A172 (cell line): ENCODE measurements around the gene LHFPL3. TPM values are rescaled to one million over a fixed set of nuclear protein-coding genes. Genes with fewer than 3 reads are reported as not detected.

ENCODE experiments used
- DNase-seq: peaks from one replicate; pipeline ENCODE4 v3.0.0-alpha.2; 2015; ENCODE audit warnings: low spot score
- total RNA-seq: library from RNA; depleted of rRNA; stranded (reverse); fragments of >200 nt; shearing (Covaris generic); gene quantifications from 2 replicates; pipeline ENCODE4 v1.2.3, GENCODE V29; 2014

The LHFPL3 gene
- total RNA-seq, 1 experiment from 2014 or later, result not detected

DNA sequence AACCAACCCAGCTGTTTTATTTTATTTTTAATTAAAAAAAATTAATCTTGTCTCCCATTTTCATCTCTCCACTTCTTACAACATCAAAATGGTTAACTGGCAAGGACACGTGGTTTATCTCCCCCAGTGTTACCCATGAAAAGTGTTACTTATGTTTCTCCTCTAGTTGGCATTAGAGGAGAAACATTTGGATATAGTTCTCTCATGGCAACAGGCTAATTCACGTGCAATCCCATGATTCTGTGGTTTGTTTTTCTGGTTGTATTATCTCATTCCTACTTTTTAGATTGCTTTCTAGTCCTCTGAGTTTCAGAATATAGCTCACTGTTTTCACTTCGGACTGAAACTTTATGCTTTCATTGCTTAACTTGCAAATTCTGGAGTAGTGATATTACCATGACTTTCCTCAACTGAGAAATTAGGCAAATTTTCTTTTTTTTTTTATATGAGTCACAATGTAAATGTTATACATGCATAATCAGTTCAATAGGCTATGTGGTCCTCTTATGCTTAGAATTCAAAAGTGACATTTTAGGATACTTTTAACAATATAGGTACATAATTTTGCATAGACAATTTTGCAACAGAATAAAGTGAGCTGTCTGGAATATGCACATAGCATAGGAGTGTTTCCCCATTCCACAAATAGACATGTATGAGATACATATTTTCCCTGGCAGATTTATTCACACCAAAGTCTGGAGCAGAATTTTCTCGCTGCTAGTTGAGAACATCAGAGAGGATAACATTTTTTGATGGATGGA lies 43.0 kb downstream of the LHFPL3 start:
- no peak for DNase-seq

DNA sequence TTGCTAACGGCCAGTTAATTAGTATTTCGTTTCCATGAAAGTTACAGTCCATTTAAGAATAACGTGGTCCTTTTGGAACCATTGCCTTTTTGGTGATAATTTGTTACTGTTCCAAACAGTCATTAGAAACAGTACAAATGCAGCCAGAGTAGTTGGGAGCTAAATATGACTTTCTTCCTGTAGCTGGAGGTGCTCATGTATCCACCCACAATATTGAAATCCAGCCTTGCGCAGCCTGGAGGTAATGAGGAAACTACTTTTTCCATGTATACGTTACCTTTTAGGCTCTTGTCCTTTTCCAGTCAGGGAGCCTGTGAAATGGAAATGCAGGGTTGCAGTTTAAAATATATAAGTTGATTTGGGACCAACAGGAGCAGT lies 43.6 kb downstream of the LHFPL3 start:
- DNase-seq, result no peak

DNA sequence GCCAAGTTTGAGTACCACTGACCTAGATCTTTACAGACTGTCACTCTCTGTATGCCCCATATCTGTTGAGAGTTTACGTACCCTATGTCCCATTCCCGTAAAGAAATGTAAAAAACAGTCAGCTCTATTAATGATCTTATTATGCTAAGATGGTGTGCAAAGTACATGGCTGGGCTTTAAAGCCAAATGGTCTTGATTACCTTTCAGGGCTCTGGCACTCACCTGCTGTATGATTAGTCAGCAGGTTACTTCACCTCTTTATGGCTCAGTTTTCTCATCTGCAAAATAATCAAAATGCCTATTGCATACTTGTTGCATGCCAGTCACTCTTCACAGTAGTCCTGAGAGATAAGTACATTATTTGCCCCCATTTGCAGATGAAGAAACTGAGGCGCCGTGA lies 54.2 kb downstream of the LHFPL3 start:
- no peak for DNase-seq

DNA sequence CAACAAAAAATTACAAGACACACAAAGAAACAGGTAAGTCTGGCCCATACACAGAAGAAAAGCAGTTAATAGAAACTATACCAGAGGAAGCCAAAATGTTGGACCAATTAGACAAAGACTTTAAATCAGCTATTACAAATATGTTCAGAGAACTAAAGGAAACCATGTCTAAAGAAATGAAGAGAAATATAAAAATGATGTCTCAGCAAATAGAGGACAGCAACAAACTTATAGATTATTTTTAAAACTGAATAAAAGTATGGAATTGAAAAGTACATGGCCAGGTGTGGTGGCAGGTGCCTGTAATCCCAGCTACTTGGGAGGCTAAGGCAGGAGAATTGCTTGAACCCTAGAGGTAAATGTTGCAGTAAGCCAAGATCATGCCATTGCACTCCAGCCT lies 58.5 kb downstream of the LHFPL3 start:
- no peak for DNase-seq

DNA sequence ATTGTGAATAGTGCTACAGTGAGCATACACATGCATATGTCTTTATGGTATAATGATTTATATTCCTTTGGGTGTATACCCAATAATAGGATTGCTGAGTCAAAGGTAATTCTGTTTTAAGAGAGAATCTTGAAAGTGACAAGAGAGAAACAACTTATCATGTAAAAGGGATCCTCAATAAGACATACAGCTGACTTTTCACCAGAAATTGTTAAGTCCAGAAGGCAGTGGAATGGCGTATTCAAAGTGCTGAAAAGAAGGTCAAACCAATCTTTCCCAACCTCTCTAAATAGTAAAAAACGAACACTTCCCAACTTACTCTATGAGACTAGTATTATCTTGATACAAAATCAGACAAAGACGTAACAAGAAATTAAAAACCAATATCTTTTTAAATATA lies 59.8 kb downstream of the LHFPL3 start:
- DNase-seq, result no peak

DNA sequence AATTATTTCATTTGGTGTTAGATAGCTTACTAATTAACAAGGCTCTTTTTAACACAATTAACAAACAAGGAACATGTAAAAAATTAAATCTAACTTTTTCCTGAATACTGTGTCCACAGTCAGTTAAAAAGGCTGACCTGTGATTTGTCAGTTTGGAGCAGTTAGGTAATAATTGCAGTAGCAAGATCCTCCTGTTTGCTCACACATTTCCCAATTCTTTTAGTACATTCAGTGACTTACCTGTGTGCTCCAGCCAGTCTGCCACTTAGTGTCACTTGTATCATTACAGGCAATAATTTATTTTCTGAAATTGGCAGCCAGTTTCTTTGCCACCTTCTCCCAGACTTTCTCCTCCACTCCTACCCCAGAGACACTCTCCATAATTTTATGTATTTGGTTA lies 66.8 kb downstream of the LHFPL3 start:
- DNase-seq, result no peak

DNA sequence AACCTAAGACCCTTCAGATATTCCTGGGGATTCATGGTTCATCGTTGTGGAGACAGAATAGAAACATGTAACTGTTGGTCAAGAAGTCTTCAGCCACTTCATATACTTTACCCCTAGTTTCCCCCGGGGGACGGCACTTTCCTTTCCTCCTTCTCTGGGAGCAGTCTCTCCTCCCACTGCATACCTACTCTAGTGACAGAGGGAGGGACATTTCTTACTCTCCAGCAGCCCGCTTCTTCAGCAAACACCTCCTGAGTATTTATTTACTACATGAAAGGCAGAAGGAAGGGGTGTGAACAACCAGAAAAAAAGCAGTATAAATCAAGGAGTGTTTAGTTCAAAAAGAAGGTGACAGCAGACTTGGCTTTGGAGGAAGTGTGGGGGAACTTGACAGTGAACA lies 69.0 kb downstream of the LHFPL3 start:
- DNase-seq, result no peak

DNA sequence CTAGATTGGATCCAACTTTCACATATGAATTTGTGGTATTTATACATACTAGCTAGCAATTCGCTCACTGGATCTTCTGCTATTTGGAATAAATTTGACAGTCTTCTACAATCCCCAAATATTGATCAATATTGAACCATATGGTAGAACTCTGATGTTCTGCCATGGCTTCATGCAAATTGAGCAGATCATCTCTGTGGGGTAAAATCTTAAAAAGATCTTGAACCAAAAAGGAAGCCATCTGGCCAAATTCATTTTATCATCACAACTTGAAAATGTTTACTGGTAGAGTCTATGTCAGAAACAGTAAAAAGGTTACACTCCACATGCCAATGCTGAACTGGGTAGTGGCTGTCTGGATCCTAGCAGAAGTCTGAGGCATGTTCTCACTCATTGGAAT lies 80.0 kb downstream of the LHFPL3 start:
- DNase-seq, result no peak

DNA sequence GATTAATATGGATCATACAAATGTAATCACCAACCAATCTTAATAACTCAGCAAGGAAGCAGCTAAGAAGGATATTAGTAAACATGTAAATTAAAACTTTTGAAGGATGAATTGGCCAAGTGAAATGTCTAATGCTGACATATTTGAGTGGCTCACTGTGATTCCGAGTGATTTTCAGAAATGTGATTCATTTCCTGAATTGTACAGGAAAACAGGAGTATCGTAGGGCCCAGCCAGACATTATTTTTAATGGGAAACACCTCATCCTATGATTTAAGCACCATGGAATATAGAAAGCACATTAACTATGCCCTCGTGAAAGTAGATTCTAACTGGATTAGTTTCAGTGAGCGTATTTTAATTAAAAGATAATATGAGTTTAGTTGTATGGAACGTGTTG lies 82.3 kb downstream of the LHFPL3 start:
- DNase-seq, result no peak

DNA sequence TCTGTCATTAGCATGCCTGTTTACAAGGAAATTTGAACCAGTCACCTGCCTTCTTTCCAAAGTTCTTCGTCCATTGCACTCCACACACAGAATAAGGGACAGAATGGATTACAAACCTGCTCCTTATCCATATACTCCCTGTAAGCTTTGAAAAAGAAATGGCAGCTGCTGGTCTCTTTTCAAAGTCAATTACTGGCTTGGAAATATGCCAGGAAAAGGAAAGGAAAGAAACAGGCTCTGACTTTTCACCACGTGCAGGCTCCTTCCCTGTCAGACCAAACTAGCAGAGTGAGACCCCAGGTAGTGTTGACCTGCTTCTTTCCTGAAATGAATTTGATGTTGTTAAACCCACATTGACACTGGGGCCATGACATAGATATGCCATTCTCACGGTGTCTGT lies 84.5 kb downstream of the LHFPL3 start:
- DNase-seq, result no peak

DNA sequence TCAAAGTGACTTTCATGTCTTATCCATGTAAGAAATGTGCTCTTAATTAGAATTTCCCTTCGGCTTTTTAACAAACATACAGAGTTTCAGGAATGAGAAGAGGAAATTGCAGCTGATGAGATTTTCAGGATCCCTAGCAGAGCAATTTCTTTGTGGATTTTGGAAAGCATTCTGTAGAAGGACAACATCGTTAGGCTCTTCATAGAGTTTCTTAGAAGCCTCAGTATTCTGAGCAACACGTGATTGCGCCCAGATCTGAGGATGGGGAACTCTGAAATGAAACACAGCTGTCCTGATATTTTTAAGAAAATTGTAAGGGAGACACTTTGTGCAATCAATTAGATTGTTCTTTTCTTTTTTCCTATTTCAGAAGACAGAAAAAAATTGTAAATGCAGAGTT lies 85.8 kb downstream of the LHFPL3 start:
- no peak for DNase-seq

DNA sequence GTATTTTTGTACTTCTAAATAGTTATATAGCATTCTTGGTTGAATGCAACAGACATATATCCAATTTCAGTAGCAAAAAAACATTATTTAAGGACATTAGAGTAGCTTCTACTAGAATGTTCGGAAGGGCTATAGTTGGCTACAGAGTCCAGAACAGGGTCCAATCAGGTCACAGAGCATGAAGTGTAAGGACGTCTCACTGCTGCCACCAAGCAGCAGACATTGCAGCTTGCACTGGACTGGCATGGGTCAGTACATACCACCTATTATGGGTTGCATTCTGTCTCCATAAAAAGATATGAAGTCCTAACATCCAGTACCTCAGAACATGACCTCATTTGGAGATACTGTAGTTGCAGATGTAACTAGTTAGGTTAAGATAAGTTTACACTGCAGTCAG lies 87.3 kb downstream of the LHFPL3 start:
- DNase-seq, result no peak

DNA sequence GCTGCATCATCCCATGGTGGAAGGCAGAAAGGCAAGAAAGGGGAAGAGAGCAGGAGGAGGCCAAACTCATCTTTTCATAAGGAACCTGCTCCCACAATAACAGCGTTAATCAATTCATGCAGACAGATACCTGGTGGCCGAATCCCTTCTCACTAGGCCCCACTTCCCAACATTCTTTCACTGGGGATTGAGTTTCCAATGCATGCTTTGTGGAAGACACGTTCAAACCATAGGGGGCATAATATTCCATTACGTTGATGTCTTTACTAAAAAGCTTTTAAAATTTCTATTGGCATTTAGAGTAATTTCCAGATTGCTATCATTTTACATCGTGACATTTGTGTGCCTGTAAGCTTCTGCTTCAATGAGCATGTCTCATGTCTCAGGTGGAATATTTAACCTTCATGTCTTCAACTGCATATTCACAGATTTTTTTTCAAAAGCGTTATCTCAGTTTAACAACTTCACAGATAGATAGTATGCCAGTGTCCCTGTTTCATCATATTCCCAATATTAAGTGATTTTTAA lies 88.5 kb downstream of the LHFPL3 start:
- DNase-seq, result no peak

DNA sequence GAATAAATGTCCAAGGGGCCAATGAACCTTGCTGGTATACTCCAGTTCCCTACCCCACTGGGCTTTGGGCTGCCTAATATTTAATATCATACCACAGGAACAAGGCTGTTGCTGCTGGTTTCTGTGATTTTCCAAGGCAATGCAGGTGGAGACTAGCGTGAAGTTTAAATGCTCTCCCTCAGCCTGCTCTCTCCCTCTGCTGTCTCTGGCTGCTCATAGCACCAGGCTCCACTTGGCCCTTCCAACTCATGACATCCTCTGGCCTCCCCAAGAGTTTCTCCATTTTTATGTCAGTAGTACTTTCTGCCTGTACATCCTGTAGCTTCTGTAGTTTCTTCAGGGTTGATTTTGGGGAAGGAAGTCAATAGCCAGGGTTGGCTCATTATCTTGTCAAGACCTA lies 103.5 kb downstream of the LHFPL3 start:
- no peak for DNase-seq

DNA sequence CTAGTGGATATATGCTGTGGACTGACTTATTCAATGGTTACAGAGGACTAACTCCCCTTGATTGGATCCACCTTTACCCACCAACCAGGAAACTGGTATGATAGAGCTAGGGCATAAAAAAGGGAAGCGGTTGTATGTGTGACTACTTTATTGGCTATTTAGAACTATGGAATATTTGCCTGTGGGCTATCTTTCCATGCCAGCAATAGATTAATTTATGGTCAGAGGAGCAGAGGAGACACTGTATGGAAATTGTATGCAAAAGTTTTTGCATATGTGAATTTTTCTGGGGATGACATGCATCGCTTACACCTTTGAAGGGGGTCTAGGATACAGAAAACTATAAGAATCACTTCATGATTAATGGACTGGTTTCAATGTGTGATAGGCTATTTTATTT lies 105.7 kb downstream of the LHFPL3 start:
- no peak for DNase-seq

DNA sequence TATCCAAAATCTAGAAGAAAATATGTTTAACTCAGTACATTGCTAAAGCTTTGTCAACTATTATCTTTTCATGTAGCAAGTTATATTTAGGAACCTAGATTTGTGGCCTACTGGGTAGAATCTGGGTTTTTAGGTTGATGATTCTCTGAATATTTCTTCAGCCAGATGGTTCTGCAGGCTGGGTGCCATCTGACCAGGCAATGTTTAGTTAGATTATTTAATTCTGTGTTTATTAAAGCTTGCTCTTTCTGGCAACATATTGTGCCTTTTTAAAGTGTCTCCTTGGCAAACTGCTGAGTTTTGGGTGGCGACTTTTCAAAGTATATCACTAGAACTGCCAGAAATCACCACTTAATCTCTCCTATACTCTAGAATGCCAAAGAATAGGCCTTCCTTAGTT lies 114.1 kb downstream of the LHFPL3 start:
- no peak for DNase-seq

DNA sequence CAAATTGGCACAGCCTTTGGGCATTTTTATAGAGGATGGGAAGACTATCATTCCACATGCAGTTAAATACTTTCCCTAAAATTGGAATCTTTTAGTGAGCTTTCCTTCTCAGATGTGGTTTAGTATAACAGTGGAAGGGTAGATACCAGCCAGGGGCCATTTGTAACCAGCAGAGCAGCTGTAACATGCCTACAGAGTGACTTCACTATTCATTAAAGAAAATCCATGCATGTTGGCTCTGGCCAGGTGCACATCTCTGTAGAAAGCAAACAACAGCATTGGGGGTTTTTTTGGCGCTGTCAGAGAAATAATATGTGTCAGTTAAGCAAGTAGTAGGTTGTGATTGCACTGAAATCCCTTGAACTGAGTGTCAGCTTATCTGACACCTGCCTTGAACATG lies 115.6 kb downstream of the LHFPL3 start:
- DNase-seq, result no peak

DNA sequence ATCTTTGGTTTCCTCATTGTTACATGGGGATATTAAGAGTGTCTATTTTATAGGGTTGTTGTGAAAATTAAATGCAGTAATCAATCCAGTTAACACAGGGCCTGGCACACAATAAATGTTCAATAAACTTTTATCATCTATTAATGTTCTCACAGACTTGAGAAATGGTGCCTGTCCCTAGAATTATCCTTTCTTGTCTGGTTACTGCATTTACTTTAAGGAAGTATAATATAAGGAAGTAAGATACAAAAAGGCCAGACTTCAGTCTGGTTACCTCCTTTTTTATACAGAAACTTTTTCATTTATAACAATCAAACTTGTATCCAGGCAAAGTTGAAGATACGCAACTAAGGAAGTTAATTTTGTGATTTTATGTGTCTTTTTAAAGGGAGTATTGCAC lies 117.0 kb downstream of the LHFPL3 start:
- DNase-seq, result no peak

DNA sequence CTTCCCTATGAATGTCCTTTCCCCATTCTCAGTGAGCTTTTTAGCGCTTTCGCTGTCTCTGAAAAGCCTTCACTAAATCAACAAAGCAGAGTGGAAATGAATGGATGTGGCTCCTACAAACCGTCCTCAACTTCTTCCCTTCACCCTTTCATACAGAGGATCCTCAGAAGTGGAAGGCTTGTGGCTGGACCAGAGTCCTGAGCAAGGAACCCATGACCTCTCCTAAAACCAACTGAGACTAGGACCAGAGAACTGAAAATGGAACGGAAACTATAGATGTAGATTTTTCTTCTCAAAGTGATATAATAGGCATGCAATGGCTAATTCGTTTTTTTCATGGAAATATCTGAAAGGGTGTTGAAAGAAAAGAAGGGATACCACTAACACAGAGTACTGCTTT lies 122.5 kb downstream of the LHFPL3 start:
- no peak for DNase-seq

DNA sequence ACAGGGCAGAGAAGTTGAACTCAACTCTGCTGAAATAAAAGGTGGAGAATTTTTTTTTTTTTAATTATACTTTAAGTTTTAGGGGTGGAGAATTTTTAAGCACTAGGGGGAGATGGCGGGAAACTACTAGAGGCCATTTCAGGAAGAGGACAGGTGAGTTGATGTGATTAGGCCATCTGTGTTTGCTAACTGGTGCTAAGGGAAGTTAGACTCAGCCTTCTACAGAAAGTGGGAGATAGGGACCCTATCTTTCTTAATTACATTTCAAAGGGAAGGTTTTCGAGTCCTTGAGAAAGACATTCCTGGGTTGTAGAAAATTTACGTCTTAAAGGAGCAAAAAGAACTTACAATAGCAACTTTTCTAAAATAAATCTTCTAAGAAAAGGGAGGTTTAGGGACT lies 124.8 kb downstream of the LHFPL3 start:
- no peak for DNase-seq

DNA sequence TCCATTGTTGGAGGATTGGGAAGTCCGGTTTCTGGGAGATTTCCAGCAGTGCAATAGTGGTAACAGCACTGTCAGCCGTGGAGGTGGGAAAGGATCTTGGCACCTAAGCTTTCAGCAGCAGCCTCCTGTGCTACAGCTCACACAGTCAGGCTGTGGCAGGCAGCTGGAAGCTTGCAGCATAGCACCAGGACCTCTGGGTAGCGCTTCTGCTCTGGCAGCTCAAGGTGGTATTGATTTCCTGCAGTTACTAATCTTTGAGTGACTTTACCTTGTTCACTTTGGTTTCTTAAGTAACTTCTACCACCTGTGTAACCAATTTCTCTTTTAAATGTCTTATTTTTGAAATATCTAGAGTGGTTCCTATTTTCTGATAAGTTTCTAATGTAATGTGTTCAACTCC lies 130.5 kb downstream of the LHFPL3 start:
- no peak for DNase-seq

DNA sequence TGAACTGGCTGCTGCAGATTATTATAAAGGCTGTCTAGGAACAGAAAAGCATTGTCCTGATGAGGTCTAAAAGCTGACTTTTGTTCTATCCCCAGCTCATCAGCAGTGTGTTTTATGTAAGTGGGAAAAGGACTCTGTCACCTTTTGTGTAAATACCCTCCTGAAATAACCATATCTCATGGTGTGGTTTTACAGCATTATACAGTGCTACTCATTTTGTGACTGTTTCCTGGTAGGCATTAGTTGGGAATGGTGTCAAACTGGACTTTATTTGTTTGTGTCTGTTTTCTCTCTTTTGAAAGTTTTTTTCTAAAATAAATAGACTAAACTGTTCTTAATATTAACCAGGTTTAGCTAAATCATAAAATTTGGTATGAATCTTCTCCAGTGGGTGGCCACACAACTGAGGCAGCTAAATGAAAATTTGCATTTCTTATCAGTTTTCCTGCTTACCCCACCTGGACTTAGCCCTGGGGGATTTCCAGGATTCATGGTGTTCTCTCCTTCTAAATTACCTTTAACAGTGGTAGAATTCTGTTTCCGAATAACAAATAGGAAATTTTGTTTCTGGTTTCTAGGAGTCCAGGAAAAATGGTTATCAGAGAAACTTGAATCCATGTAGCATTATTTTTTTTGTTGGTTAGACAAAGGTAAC lies 140.9 kb downstream of the LHFPL3 start:
- no peak for DNase-seq

DNA sequence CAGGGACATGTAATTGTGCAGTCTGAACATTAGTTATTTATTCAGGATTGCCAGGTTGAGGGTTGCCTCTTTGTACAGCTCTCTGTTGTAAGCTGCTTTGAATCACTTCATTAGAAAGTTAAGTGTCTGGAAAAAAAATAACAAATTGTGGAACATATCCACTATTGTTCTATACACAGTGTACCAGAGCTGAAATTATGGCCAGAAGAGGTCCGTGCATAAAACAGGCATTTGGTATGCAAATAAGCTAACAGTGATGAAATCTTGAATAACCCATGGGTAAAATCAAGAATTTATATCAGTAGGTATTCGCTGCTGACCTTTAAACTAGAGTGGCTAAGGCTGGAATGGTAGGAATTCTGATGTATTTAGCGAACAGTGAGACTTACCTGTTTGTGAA lies 152.1 kb downstream of the LHFPL3 start:
- no peak for DNase-seq
